H1 (cell line): Measurements from ENCODE around the gene ZNF805. TPM values are rescaled to one million over a fixed set of nuclear protein-coding genes. Genes with fewer than 3 reads are reported as not detected.
A peak's percentile ranks its signal among the peaks of the same experiment; 100 is the strongest.

ENCODE experiments used
- CTCF ChIA-PET: fragments of 300-600 bp; sonication (Branson Sonifier 250); formaldehyde crosslinking; loops from one replicate; lab custom pipeline; 2021; ENCODE audit not compliant: partially characterized antibody; lab: Charles Lee
- POLR2A ChIA-PET: fragments of 300-600 bp; sonication (Branson Sonifier 250); formaldehyde crosslinking; loops from one replicate; lab custom pipeline; 2021; ENCODE audit warnings: inconsistent platforms; ENCODE audit not compliant: partially characterized antibody; lab: Charles Lee
- DNase-seq, 2 experiments: peaks; one replicate each; pipeline versions ENCODE4 v3.0.0 to v3.0.0-alpha.2; 2010 to 2022; ENCODE audit warnings: low spot score in 2 of 2, low read depth in 1 of 2, mixed read lengths in 1 of 2
- FAIRE-seq: peaks from 2 replicates; lab custom pipeline; 2011; peaks lifted over from hg19 to GRCh38; lab: Jason Lieb, UNC
- H2AFZ ChIP-seq: 2 replicates; pipeline ENCODE4 v1.8.1; 2012; ENCODE audit warnings: low read length, inconsistent platforms
- H2AK5ac ChIP-seq: 2 replicates; pipeline ENCODE4 v1.6.1; 2013; ENCODE audit warnings: low read depth, low read length
- H2BK120ac ChIP-seq: replicated peaks from 2 replicates; pipeline ENCODE3; 2013; ENCODE audit warnings: low read depth, low read length, inconsistent platforms
- H2BK12ac ChIP-seq: 2 replicates; pipeline ENCODE4 v1.6.1; 2013; ENCODE audit warnings: low read depth, low read length
- H2BK15ac ChIP-seq: 2 replicates; pipeline ENCODE4 v1.6.1; 2013; ENCODE audit warnings: low read length
- H2BK20ac ChIP-seq: 2 replicates; pipeline ENCODE4 v1.6.1; 2013; ENCODE audit warnings: low read length
- H2BK5ac ChIP-seq: 2 replicates; pipeline ENCODE4 v1.6.1; 2013; ENCODE audit warnings: low read depth, low read length
- H3K14ac ChIP-seq: 2 replicates; pipeline ENCODE4 v1.6.1; 2013; ENCODE audit warnings: inconsistent platforms; ENCODE audit not compliant: insufficient read length
- H3K18ac ChIP-seq: 2 replicates; pipeline ENCODE4 v1.6.1; 2013; ENCODE audit warnings: low read length; ENCODE audit errors: extremely low read depth
- H3K23ac ChIP-seq: 2 replicates; pipeline ENCODE4 v1.6.1; 2013; ENCODE audit warnings: inconsistent platforms; ENCODE audit not compliant: insufficient read length
- H3K23me2 ChIP-seq: 2 replicates; pipeline ENCODE4 v1.6.1; 2013; ENCODE audit warnings: low read depth, low read length
- H3K27ac ChIP-seq: 2 replicates; pipeline ENCODE4 v1.6.1; 2011; ENCODE audit warnings: low read depth, low read length, inconsistent platforms
- H3K27me3 ChIP-seq, 4 experiments: replicated peaks in 1 of 4; 1 replicate in 1 of 4; 2 replicates in 3 of 4; pipeline versions ENCODE4 v1.6.1 to v1.8.1; 2011 to 2013; ENCODE audit warnings: low read length in 3 of 4, mild to moderate bottlenecking in 3 of 4, inconsistent platforms in 2 of 4, mixed read lengths in 2 of 4, moderate library complexity in 1 of 4; ENCODE audit not compliant: control insufficient read depth in 3 of 4, insufficient read depth in 3 of 4; ENCODE audit errors: extremely low read depth in 1 of 4
- H3K36me3 ChIP-seq, 4 experiments: 2 replicates each; pipeline versions ENCODE4 v1.6.1 to v1.8.1; 2011 to 2013; ENCODE audit warnings: mild to moderate bottlenecking in 4 of 4, low read length in 3 of 4, moderate library complexity in 2 of 4, control low read depth in 1 of 4, inconsistent platforms in 1 of 4; ENCODE audit not compliant: insufficient read depth in 4 of 4, control insufficient read depth in 2 of 4
- H3K4ac ChIP-seq: replicated peaks from 2 replicates; pipeline ENCODE3; 2013; ENCODE audit warnings: low read length, low read depth, mixed read lengths, inconsistent platforms; ENCODE audit not compliant: insufficient read length
- H3K4me1 ChIP-seq, 4 experiments: replicated peaks in 1 of 4; 1 replicate in 1 of 4; 2 replicates in 3 of 4; pipeline versions ENCODE4 v1.6.1 to v1.8.1; 2011 to 2013; ENCODE audit warnings: low read length in 3 of 4, inconsistent platforms in 2 of 4, mixed read lengths in 1 of 4; ENCODE audit not compliant: insufficient read depth in 4 of 4, control insufficient read depth in 3 of 4
- H3K4me2 ChIP-seq, 2 experiments: 2 replicates each; pipeline versions ENCODE4 v1.6.1 to v1.8.1; 2011 to 2013; ENCODE audit warnings: low read depth in 2 of 2, low read length in 2 of 2, control low read depth in 1 of 2, inconsistent platforms in 1 of 2, mild to moderate bottlenecking in 1 of 2; ENCODE audit not compliant: insufficient read depth in 1 of 2
- H3K4me3 ChIP-seq, 4 experiments: fragments of 200-600, 300-600 bp in 1 of 4; sonication (generic), shearing (Covaris generic), sonication (Bioruptor Twin) in 1 of 4; 2 replicates each; pipeline versions ENCODE4 v1.5.1 to v1.8.1; 2011 to 2016; ENCODE audit warnings: low read length in 4 of 4, low read depth in 3 of 4, control low read depth in 2 of 4, inconsistent platforms in 2 of 4, mild to moderate bottlenecking in 2 of 4, mixed read lengths in 1 of 4, moderate library complexity in 1 of 4; ENCODE audit not compliant: insufficient read depth in 2 of 4; ENCODE audit errors: extremely low read depth in 1 of 4
- H3K56ac ChIP-seq: replicated peaks from 2 replicates; pipeline ENCODE3; 2013; ENCODE audit warnings: low read depth, mild to moderate bottlenecking, mixed read lengths, low read length, inconsistent platforms; ENCODE audit not compliant: insufficient read length
- H3K79me1 ChIP-seq: 2 replicates; pipeline ENCODE4 v1.6.1; 2013; ENCODE audit warnings: low read depth, low read length, control low read depth
- H3K79me2 ChIP-seq, 2 experiments: 2 replicates each; pipeline versions ENCODE4 v1.6.1 to v1.8.1; 2012 to 2013; ENCODE audit warnings: low read length in 2 of 2, mild to moderate bottlenecking in 2 of 2, inconsistent platforms in 1 of 2; ENCODE audit not compliant: insufficient read depth in 2 of 2, control insufficient read depth in 1 of 2
- H3K9ac ChIP-seq, 4 experiments: replicated peaks in 1 of 4; 1 replicate in 1 of 4; 2 replicates in 3 of 4; pipeline versions ENCODE4 v1.6.1 to v1.8.1; 2011 to 2013; ENCODE audit warnings: low read depth in 3 of 4, low read length in 3 of 4, control low read depth in 2 of 4, mild to moderate bottlenecking in 2 of 4, moderate library complexity in 2 of 4, inconsistent platforms in 1 of 4; ENCODE audit errors: extremely low read depth in 1 of 4
- H3K9me3 ChIP-seq, 2 experiments: 2 replicates each; pipeline versions ENCODE4 v1.6.1 to v1.8.1; 2012 to 2013; ENCODE audit warnings: mild to moderate bottlenecking in 2 of 2, moderate library complexity in 2 of 2, control low read depth in 1 of 2, inconsistent platforms in 1 of 2, low read depth in 1 of 2, low read length in 1 of 2, mixed read lengths in 1 of 2; ENCODE audit not compliant: insufficient read depth in 2 of 2
- H4K20me1 ChIP-seq, 2 experiments: replicated peaks in 1 of 2; 2 replicates each; pipeline versions ENCODE3 to v1.8.1; 2011 to 2013; ENCODE audit warnings: inconsistent platforms in 2 of 2, low read length in 2 of 2, mild to moderate bottlenecking in 1 of 2; ENCODE audit not compliant: insufficient read depth in 2 of 2, control insufficient read depth in 1 of 2
- H4K5ac ChIP-seq: 2 replicates; pipeline ENCODE4 v1.6.1; 2013; ENCODE audit warnings: low read length, low read depth, mixed read lengths, inconsistent platforms; ENCODE audit not compliant: insufficient read length
- H4K8ac ChIP-seq: 2 replicates; pipeline ENCODE4 v1.8.0; 2013; ENCODE audit warnings: mild to moderate bottlenecking, moderate library complexity, low read length, inconsistent platforms; ENCODE audit not compliant: insufficient read depth; ENCODE audit errors: extremely low read depth
- H4K91ac ChIP-seq: replicated peaks from 2 replicates; pipeline ENCODE3; 2013; ENCODE audit warnings: low read length, mixed read lengths, inconsistent platforms; ENCODE audit not compliant: insufficient read length
- ATF3 ChIP-seq: IDR thresholded peaks from 2 replicates; pipeline ENCODE4 v1.6.1; 2011; ENCODE audit warnings: low read depth, mild to moderate bottlenecking, low read length; ENCODE audit not compliant: insufficient read depth
- BCL11A ChIP-seq, 2 experiments: IDR thresholded peaks; one replicate each; pipeline ENCODE4 v1.6.1; 2011; ENCODE audit warnings: low read depth in 2 of 2, low read length in 2 of 2, mild to moderate bottlenecking in 2 of 2
- CBX5 ChIP-seq: fragments of 300-800, 300-1000 bp; sonication (generic); IDR thresholded peaks from 2 replicates; pipeline ENCODE4 v1.7.1; 2016; ENCODE audit warnings: antibody characterized with exemption, low read length, low read depth
- CEBPB ChIP-seq: IDR thresholded peaks from 2 replicates; pipeline ENCODE4 v1.6.1; 2012; ENCODE audit warnings: low read depth, low read length
- CREB1 ChIP-seq: IDR thresholded peaks from 2 replicates; pipeline ENCODE4 v1.6.1; 2012; ENCODE audit warnings: inconsistent platforms
- GABPA ChIP-seq: IDR thresholded peaks from 2 replicates; pipeline ENCODE4 v1.6.1; 2011; ENCODE audit warnings: mild to moderate bottlenecking, low read length, moderate library complexity, borderline replicate concordance; ENCODE audit not compliant: insufficient read depth
- HDAC6 ChIP-seq: IDR thresholded peaks from one replicate; pipeline ENCODE4 v1.7.1; 2012; ENCODE audit warnings: low read depth, mild to moderate bottlenecking, inconsistent platforms, low read length, moderate library complexity
- KDM5A ChIP-seq: fragments of 200-600 bp; IDR thresholded peaks from 2 replicates; pipeline ENCODE4 v1.7.1; 2012; ENCODE audit warnings: mild to moderate bottlenecking, low read length, inconsistent platforms, mixed read lengths
- RNF2 ChIP-seq: fragments of 200-900, 300-1000 bp; sonication (generic); IDR thresholded peaks from 2 replicates; pipeline ENCODE4 v1.7.1; 2016; ENCODE audit warnings: borderline replicate concordance, low read depth, mild to moderate bottlenecking, antibody characterized with exemption, low read length; ENCODE audit not compliant: poor library complexity, severe bottlenecking; ENCODE audit errors: missing control alignments
- RXRA ChIP-seq: IDR thresholded peaks from 2 replicates; pipeline ENCODE4 v1.6.1; 2011; ENCODE audit warnings: low read depth, mild to moderate bottlenecking, low read length, moderate library complexity; ENCODE audit not compliant: insufficient read depth
- SIN3A ChIP-seq, 2 experiments: IDR thresholded peaks in 1 of 2; conservative IDR thresholded peaks in 1 of 2; 2 replicates each; pipeline ENCODE4 v1.6.1; 2011 to 2012; ENCODE audit warnings: low read length in 2 of 2, improper control_type of control experiment in 1 of 2, low read depth in 1 of 2, mild to moderate bottlenecking in 1 of 2
- TAF7 ChIP-seq: optimal IDR thresholded peaks from 2 replicates; pipeline ENCODE3; 2011; ENCODE audit warnings: low read depth, mild to moderate bottlenecking, inconsistent platforms, low read length, moderate library complexity, borderline replicate concordance
- TBP ChIP-seq: IDR thresholded peaks from 2 replicates; pipeline ENCODE4 v1.6.1; 2011; ENCODE audit warnings: low read depth, low read length, improper control_type of control experiment
- WGBS, 2 experiments: shearing (Covaris generic) in 1 of 2; methylation state at CpG; one replicate each; pipeline versions ENCODE4 v1.1.6 to v1.1.7; 2013 to 2015; ENCODE audit warnings: low lambda C conversion rate in 2 of 2, mixed read lengths in 2 of 2, inconsistent platforms in 1 of 2, low coverage in 1 of 2, missing lambda C conversion rate in 1 of 2; ENCODE audit not compliant: insufficient replicate concordance in 2 of 2, insufficient coverage in 1 of 2, insufficient read length in 1 of 2; ENCODE audit errors: extremely low coverage in 1 of 2, missing lambda C conversion rate in 1 of 2; 5-methylcytosine and 5-hydroxymethylcytosine counted together
- polyA plus RNA-seq, 7 experiments: library from polyadenylated mRNA; depleted of rRNA in 3 of 7; stranded (reverse) in 5 of 7; unstranded in 2 of 7; fragments of >200 nt in 5 of 7; fragments of 200-250 nt in 2 of 7; gene quantifications; 1 replicate in 5 of 7; 2 replicates in 1 of 7; 4 replicates in 1 of 7; pipeline versions ENCODE4 v1.2.1 to v1.2.3, GENCODE V29; 2011 to 2013; ENCODE audit warnings: missing spikeins in 2 of 7, mixed read lengths in 2 of 7
- total RNA-seq: library from RNA; stranded (reverse); fragmentation: NEBNext Ultra II Directional; extraction: Animal tissue kit (Norgen Biotek cat#: 25700); gene quantifications from 2 replicates; pipeline ENCODE4 v1.2.1, GENCODE V29; 2021

ZNF805 gene
- total and polyA plus RNA-seq, 2 of the 8 experiments (the other 6 are each of a cell fraction or from before 2014, with no cell fraction given), result 2.3 to 14.8 TPM

- Histone ChIP-seq H3K4ac (no peak overlapping the region), H3K4me1 (peaks cover 0 to 6% (median 0%) of the 10 kb centered on the region in 4 experiments; a peak in 2 of 7 replicates), H3K23me2 (peaks cover 11% of the 10 kb centered on the region), H2BK15ac (no peak overlapping the region), H2BK20ac (no peak overlapping the region), H3K27ac (no peak overlapping the region), H2BK12ac (no peak overlapping the region), H3K79me2 (peaks cover 16 to 20% of the 10 kb centered on the region in 2 experiments; a peak in 3 of 4 replicates), H3K4me2 (peak overlapping the region; percentile 94 to 97), H4K5ac (no peak overlapping the region), H3K27me3 (no peaks in the 10 kb centered on the region; a peak in 1 of 7 replicates), H2AFZ (0 out of 2 replicates have a peak overlapping the region, but pooled peaks have one; percentile 46), H3K4me3 (peak overlapping the region; percentile 78 to 99 (median 90)), H3K36me3 (peaks cover 0 to 27% (median 14%) of the 10 kb centered on the region in 4 experiments; a peak in 6 of 8 replicates), H2BK120ac (no peak overlapping the region), H3K56ac (no peak overlapping the region), H4K8ac (no peak overlapping the region), H4K91ac (no peak overlapping the region), H3K9me3 (peaks cover 12 to 22% of the 10 kb centered on the region in 2 experiments), H2BK5ac (no peak overlapping the region), H3K23ac (no peak overlapping the region), H3K79me1 (peaks cover 11% of the 10 kb centered on the region), H4K20me1 (peaks cover 0 to 8% of the 10 kb centered on the region in 2 experiments), H3K18ac (no peak overlapping the region), H3K14ac (no peak overlapping the region), H3K9ac (peak overlapping the region; percentile 75 to 92 (median 80)), H2AK5ac (no peak overlapping the region; the same call in 1 of the 2 replicates)
- 18% methylated on average over 8 of the region's 9 CpGs; no CpG with 5 or more reads in 1 of the 2 experiments for WGBS, 2 experiments
- no peak for DNase-seq
- ChIA-PET POLR2A (interaction anchor here (1.3 to 2.0 kb wide), 4 partner anchors 11 to 95 kb away, joined by 4 to 12 read pairs (median 4); no protein-coding TSS in a partner anchor), CTCF (interaction anchor here (1.1 kb wide), 1 partner anchor 1111 kb away, joined by 3 read pairs; no protein-coding TSS in a partner anchor)
- no peak for FAIRE-seq
- no peak for TF ChIP-seq GABPA
- TF ChIP-seq TBP, result no peak
- no peak for TF ChIP-seq HDAC6
- TF ChIP-seq CEBPB, result no peak
- TF ChIP-seq CBX5, result no peak
- no peak for TF ChIP-seq RXRA
- no peak for TF ChIP-seq CREB1
- TF ChIP-seq BCL11A (IDR thresholded peaks at IDR 0.05; ENCODE audit: low read depth in 2 of 2, low read length in 2 of 2), result no peak
- TF ChIP-seq KDM5A, result no peak
- no peak for TF ChIP-seq ATF3
- no peak for TF ChIP-seq RNF2
- TF ChIP-seq TAF7, result no peak
- TF ChIP-seq SIN3A (conservative IDR thresholded peaks at IDR 0.05 in 1 of 2, IDR thresholded peaks at IDR 0.05 in 1 of 2; ENCODE audit: low read depth in 1 of 2, low read length in 2 of 2), result no peak
Observed at GRCh38 chr19:57192077-57192420, 48.4 kb upstream of the ZNF805 start.
